Measurements from ENCODE around the gene RPS2.

RPS2 gene

GRCh38 chr16:1983544-1984346, 19.1 kb upstream of the RPS2 start, which contains the start of gene GFER (continued):
- no peak; the same call in 1 of the 2 replicates for TF ChIP-seq ZBTB11 (tag by site-specific recombination; conservative IDR thresholded peaks at IDR 0.05; ENCODE audit: low read depth)
- peak; percentile 98 for TF ChIP-seq ZBTB26 (tag by site-specific recombination; optimal IDR thresholded peaks at IDR 0.05)
- TF ChIP-seq ZNF133 (tag by site-specific recombination; IDR thresholded peaks at IDR 0.05): no peak
- TF ChIP-seq ZNF555 (tag by site-specific recombination; conservative IDR thresholded peaks at IDR 0.05): no peak
- TF ChIP-seq ZNF26 (tag by site-specific recombination; IDR thresholded peaks at IDR 0.05): no peak
- TF ChIP-seq ZNF211 (tag by site-specific recombination; IDR thresholded peaks at IDR 0.05; ENCODE audit: low read depth): no peak
- no peak for TF ChIP-seq ZNF221 (tag by site-specific recombination; IDR thresholded peaks at IDR 0.05; ENCODE audit: borderline replicate concordance)
- no peak for TF ChIP-seq ZNF416 (tag by site-specific recombination; IDR thresholded peaks at IDR 0.05)
- TF ChIP-seq, protein P1, sequence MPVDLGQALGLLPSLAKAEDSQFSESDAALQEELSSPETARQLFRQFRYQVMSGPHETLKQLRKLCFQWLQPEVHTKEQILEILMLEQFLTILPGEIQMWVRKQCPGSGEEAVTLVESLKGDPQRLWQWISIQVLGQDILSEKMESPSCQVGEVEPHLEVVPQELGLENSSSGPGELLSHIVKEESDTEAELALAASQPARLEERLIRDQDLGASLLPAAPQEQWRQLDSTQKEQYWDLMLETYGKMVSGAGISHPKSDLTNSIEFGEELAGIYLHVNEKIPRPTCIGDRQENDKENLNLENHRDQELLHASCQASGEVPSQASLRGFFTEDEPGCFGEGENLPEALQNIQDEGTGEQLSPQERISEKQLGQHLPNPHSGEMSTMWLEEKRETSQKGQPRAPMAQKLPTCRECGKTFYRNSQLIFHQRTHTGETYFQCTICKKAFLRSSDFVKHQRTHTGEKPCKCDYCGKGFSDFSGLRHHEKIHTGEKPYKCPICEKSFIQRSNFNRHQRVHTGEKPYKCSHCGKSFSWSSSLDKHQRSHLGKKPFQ (tag by site-specific recombination; IDR thresholded peaks at IDR 0.05): no peak
- TF ChIP-seq, protein P2, sequence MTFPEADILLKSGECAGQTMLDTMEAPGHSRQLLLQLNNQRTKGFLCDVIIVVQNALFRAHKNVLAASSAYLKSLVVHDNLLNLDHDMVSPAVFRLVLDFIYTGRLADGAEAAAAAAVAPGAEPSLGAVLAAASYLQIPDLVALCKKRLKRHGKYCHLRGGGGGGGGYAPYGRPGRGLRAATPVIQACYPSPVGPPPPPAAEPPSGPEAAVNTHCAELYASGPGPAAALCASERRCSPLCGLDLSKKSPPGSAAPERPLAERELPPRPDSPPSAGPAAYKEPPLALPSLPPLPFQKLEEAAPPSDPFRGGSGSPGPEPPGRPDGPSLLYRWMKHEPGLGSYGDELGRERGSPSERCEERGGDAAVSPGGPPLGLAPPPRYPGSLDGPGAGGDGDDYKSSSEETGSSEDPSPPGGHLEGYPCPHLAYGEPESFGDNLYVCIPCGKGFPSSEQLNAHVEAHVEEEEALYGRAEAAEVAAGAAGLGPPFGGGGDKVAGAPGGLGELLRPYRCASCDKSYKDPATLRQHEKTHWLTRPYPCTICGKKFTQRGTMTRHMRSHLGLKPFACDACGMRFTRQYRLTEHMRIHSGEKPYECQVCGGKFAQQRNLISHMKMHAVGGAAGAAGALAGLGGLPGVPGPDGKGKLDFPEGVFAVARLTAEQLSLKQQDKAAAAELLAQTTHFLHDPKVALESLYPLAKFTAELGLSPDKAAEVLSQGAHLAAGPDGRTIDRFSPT (tag by site-specific recombination; IDR thresholded peaks at IDR 0.05): peak; percentile 90
- no peak for TF ChIP-seq RBAK (tag by site-specific recombination; IDR thresholded peaks at IDR 0.05)
- TF ChIP-seq ZSCAN4 (tag by site-specific recombination; IDR thresholded peaks at IDR 0.05): no peak
- TF ChIP-seq ZNF521 (tag by site-specific recombination; IDR thresholded peaks at IDR 0.05): no peak
- no peak for TF ChIP-seq ZNF239 (tag by site-specific recombination; IDR thresholded peaks at IDR 0.05)
- TF ChIP-seq ZNF266 (tag by site-specific recombination; IDR thresholded peaks at IDR 0.05; ENCODE audit: low read depth): no peak
- TF ChIP-seq ZNF830 (tag by site-specific recombination; IDR thresholded peaks at IDR 0.05; ENCODE audit: low read depth): no peak
- no peak for TF ChIP-seq ZNF404 (tag by site-specific recombination; IDR thresholded peaks at IDR 0.05)
- TF ChIP-seq ZNF610 (tag by site-specific recombination; IDR thresholded peaks at IDR 0.05; ENCODE audit: borderline replicate concordance): no peak; the same call in 1 of the 2 replicates
- no peak for TF ChIP-seq TSHZ1 (tag by site-specific recombination; IDR thresholded peaks at IDR 0.05; ENCODE audit: borderline replicate concordance)
- no peak for TF ChIP-seq ZNF707 (tag by site-specific recombination; IDR thresholded peaks at IDR 0.05)
- peak; percentile 99 for TF ChIP-seq ZSCAN30 (tag by site-specific recombination; IDR thresholded peaks at IDR 0.05)
- TF ChIP-seq ZNF114 (tag by site-specific recombination; IDR thresholded peaks at IDR 0.05): no peak
- TF ChIP-seq PRDM1 (tag by site-specific recombination; IDR thresholded peaks at IDR 0.05): peak; percentile 32; the same call in 1 of the 2 replicates
